Measurements from ENCODE around the gene LAPTM5. TPM values are rescaled to one million over a fixed set of nuclear protein-coding genes. Genes with fewer than 3 reads are reported as not detected.

Gene LAPTM5
- total and polyA plus RNA-seq, 2 of the 8 experiments (the other 6 are each of a cell fraction or from before 2014, with no cell fraction given): 0.37 to 1.4 TPM

GRCh38 chr1:30748699-30749401, 8.7 kb downstream of the LAPTM5 start:
- FAIRE-seq (no peak), DNase-seq (ENCODE audit: low read depth in 1 of 2, low spot score in 2 of 2) (no peak)
- CTCF ChIA-PET (ENCODE audit: partially characterized antibody): interaction anchor here (0.6 to 55.1 kb wide), 6 partner anchors 9 to 236 kb away, joined by 3 to 1640 read pairs (median 6); partner anchors contain the start of genes LAPTM5 and MATN1
- no peak overlapping the region for H3K56ac ChIP-seq (replicated peaks; ENCODE audit: insufficient read length, low read depth, low read length)
- no peak overlapping the region for H4K5ac ChIP-seq (ENCODE audit: insufficient read length, low read depth, low read length)
- no peaks in the 10 kb centered on the region for H3K9me3 ChIP-seq (ENCODE audit: insufficient read depth in 2 of 2, low read depth in 1 of 2, low read length in 1 of 2)
- no peak overlapping the region for H3K9ac ChIP-seq (replicated peaks in 1 of 4; ENCODE audit: extremely low read depth in 1 of 4, low read depth in 3 of 4, low read length in 3 of 4)
- no peak overlapping the region for H2AK5ac ChIP-seq (ENCODE audit: low read depth, low read length)
- no peak overlapping the region for H2AFZ ChIP-seq (ENCODE audit: low read length)
- peak overlapping the region; percentile 44 for H3K18ac ChIP-seq (ENCODE audit: extremely low read depth, low read length)
- H4K20me1 ChIP-seq (replicated peaks in 1 of 2; ENCODE audit: control insufficient read depth in 1 of 2, insufficient read depth in 2 of 2, low read length in 2 of 2): no peaks in the 10 kb centered on the region
- H2BK15ac ChIP-seq (ENCODE audit: low read length): no peak overlapping the region
- H3K4me1 ChIP-seq (replicated peaks in 1 of 4; ENCODE audit: control insufficient read depth in 3 of 4, insufficient read depth in 4 of 4, low read length in 3 of 4): peaks cover 0 to 19% (median 3%) of the 10 kb centered on the region in 4 experiments; a peak in 6 of 7 replicates
- H3K36me3 ChIP-seq (ENCODE audit: control insufficient read depth in 2 of 4, insufficient read depth in 4 of 4, low read length in 3 of 4): no peaks in the 10 kb centered on the region
- H3K14ac ChIP-seq (ENCODE audit: insufficient read length): no peak overlapping the region
- no peak overlapping the region for H4K8ac ChIP-seq (ENCODE audit: extremely low read depth, insufficient read depth, low read length)
- peak overlapping the region; percentile 82; the same call in 1 of the 2 replicates for H2BK5ac ChIP-seq (ENCODE audit: low read depth, low read length)
- H2BK12ac ChIP-seq (ENCODE audit: low read depth, low read length): no peak overlapping the region
- TF ChIP-seq SRF (IDR thresholded peaks at IDR 0.05; ENCODE audit: low read depth, low read length) (no peak), RXRA (IDR thresholded peaks at IDR 0.05; ENCODE audit: insufficient read depth, low read depth, low read length) (no peak), FOSL1 (IDR thresholded peaks at IDR 0.05; ENCODE audit: insufficient read depth, low read depth, low read length) (no peak), CEBPB (IDR thresholded peaks at IDR 0.05; ENCODE audit: low read depth, low read length) (no peak), SIX5 (IDR thresholded peaks at IDR 0.05; ENCODE audit: low read depth, low read length) (no peak), TCF12 (IDR thresholded peaks at IDR 0.05; ENCODE audit: low read depth, low read length) (no peak), EGR1 (IDR thresholded peaks at IDR 0.05; ENCODE audit: borderline replicate concordance, low read depth, low read length) (no peak), YY1 (IDR thresholded peaks at IDR 0.05; ENCODE audit: low read depth, low read length) (no peak), SUZ12 (IDR thresholded peaks at IDR 0.05; ENCODE audit: low read length) (no peak), KDM4A (IDR thresholded peaks at IDR 0.05; ENCODE audit: low read depth, low read length, severe bottlenecking) (no peak), JUN (IDR thresholded peaks at IDR 0.05; ENCODE audit: low read depth, low read length) (no peak), ATF3 (IDR thresholded peaks at IDR 0.05; ENCODE audit: insufficient read depth, low read depth, low read length) (no peak), KDM5A (IDR thresholded peaks at IDR 0.05; ENCODE audit: low read length) (no peak)
- H3K27ac ChIP-seq (ENCODE audit: low read depth, low read length): no peak overlapping the region
- no peak overlapping the region for H2BK120ac ChIP-seq (replicated peaks; ENCODE audit: low read depth, low read length)
- H3K23me2 ChIP-seq (ENCODE audit: low read depth, low read length): no peaks in the 10 kb centered on the region; the same call in 1 of the 2 replicates
- no peak overlapping the region for H3K23ac ChIP-seq (ENCODE audit: insufficient read length)
- no peaks in the 10 kb centered on the region; a peak in 1 of 7 replicates for H3K27me3 ChIP-seq (replicated peaks in 1 of 4; ENCODE audit: control insufficient read depth in 3 of 4, extremely low read depth in 1 of 4, insufficient read depth in 3 of 4, low read length in 3 of 4)
- H3K4me2 ChIP-seq (ENCODE audit: insufficient read depth in 1 of 2, low read depth in 2 of 2, low read length in 2 of 2): no peak overlapping the region
- H4K91ac ChIP-seq (replicated peaks; ENCODE audit: insufficient read length, low read length): peak overlapping the region; percentile 91
- 88% methylated on average over 16 of the region's 16 CpGs; no CpG with 5 or more reads in 1 of the 2 experiments for WGBS, 2 experiments (ENCODE audit: extremely low coverage in 1 of 2, insufficient coverage in 1 of 2, insufficient read length in 1 of 2, insufficient replicate concordance in 2 of 2, low coverage in 1 of 2, low lambda C conversion rate in 2 of 2, missing lambda C conversion rate in 1 of 2)
- H3K79me1 ChIP-seq (ENCODE audit: low read depth, low read length): no peaks in the 10 kb centered on the region
- POLR2A ChIA-PET (ENCODE audit: partially characterized antibody): interaction anchor here (1.1 kb wide), 1 partner anchor 14 kb away, joined by 3 read pairs; no protein-coding TSS in a partner anchor
- H3K4ac ChIP-seq (replicated peaks; ENCODE audit: insufficient read length, low read depth, low read length): peak overlapping the region; percentile 41
- H2BK20ac ChIP-seq (ENCODE audit: low read length): no peak overlapping the region
- H3K79me2 ChIP-seq (ENCODE audit: control insufficient read depth in 1 of 2, insufficient read depth in 2 of 2, low read length in 2 of 2): no peaks in the 10 kb centered on the region
- no peak overlapping the region for H3K4me3 ChIP-seq (ENCODE audit: extremely low read depth in 1 of 4, insufficient read depth in 2 of 4, low read depth in 3 of 4, low read length in 4 of 4)
